Measurements from ENCODE around the gene HEBP2.

HEBP2 gene

DNA sequence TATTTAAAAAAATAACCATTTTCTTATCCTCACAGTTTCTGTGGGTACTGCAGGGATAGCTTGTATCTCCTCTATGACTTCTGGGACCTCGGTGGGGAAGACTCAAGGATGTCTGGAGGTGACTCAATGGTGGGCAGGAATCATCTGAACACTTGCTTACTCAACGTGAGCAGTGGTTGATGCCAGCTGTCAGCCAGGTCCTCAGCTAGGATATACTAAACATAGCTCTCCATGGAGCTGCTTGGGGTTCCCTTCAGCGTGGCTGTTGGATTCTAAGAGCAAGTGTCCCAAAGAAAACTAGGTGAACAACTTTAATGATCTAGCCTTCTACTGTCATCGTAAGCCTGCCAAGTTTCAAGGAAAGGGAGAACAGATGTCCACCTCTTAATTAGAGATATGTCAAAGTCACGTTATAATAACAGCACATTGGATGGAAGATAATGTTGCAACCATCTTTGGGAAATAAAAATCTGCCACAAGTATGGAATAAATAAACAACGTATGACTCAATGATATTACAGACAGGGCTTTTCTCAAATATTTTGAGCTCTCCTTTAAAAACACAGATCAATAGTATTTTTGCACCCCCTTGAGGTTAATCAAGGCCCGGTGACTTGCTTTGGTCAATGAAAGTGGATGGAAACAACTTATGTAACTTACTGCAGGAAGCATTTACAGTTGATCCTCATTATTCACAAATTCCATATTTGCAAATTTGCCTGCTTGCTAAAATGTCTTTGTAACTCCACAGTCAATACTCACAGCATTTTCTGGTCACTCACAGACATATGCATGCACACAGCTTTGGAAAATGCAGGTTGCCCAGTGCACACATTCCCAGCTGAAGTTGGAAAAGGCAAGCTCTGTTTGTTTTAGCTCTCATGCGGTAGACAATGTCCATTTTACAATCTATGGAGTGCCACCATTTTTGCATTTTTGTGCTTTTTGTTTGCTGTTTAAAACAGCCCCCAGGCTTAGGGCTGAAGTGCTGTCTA lies 6.6 kb upstream of the HEBP2 start:
- no peak for DNase-seq

- no peak for DNase-seq
Measured at GRCh38 chr6:138400326-138400725, 3.7 kb upstream of the HEBP2 start.

DNA sequence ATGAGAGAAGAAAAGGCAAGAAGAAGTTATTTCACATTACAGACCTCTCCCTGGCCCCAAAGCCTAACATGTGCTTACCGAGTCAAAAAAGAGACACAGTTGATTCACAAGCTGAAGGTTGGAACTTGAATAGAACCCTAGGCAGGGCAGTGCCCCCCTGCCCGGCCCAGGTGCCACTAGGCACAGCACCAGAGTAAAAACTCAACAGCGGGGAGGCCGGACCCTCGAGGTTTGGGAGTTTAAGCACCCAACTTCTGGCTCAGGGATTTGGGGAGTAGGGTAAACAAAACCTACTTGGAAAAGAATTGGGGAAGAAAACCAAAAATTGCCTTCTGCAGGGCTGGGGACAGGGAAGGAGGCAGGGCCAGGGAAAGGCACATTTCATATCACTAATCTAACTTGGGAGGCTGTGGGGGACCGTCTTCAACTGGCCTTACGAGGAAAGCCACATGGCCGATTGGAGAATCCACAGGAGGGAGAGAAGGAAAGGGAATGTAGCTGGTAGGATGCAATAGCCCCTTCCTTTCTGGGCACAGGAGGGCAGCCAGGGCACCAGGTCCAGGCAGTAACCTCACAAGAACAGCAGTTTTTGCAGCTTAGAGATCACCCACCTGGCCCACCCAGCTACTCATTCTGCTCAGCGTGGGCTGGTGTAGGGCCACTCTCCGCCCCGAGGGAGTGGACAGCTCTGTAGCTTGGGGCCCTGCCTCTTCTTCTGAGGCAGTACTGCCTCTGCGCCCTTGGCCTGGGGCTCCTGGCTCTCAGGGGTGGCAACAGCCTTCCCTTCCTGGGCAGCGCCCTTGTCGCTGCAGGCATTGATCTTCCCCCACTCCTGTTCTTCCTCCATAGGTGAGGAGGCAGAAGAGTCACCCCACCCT lies 1.8 kb upstream of the HEBP2 start:
- no peak for DNase-seq

DNA sequence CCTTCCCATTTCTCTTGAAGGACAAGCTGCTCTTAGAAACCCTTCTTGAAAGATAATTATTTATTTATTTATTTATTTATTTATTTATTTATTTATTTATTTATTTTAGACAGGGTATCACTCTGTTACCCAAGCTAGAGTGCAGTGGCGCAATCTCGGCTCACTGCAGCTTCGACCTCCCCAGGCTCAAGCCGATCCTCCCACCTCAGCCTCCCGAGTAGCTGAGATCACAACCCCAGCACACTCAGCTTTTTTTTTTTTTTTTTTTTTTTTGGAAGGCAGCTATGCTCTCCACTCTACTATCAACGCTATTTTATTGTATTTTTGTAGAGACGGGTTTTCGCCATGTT lies 1.2 kb upstream of the HEBP2 start:
- DNase-seq = no peak

DNA sequence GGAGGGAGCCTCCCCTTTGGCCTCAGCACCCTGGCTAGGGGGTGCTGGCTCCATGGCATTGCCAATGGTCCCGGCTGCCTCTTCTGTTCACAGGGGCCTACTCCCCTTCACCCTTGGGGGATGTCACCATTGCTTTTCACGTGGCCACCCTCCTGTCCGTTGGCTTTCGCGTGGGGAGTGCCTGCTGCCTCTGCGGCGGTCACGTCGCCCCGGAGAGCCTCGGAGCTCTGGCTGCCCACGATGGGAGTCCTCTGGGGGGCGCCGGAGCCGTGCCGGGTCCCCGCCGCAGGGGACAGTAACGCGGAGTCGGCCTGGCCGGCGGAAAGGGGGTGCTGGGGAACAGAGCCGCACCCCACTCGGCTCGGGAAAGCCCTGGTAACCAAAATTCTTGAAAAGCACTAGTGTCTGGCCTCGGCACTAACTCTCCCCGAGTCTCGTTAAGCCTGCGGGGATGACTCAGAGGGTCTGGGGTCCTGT lies 661 bp upstream of the HEBP2 start:
- DNase-seq = peak; percentile 30

DNA sequence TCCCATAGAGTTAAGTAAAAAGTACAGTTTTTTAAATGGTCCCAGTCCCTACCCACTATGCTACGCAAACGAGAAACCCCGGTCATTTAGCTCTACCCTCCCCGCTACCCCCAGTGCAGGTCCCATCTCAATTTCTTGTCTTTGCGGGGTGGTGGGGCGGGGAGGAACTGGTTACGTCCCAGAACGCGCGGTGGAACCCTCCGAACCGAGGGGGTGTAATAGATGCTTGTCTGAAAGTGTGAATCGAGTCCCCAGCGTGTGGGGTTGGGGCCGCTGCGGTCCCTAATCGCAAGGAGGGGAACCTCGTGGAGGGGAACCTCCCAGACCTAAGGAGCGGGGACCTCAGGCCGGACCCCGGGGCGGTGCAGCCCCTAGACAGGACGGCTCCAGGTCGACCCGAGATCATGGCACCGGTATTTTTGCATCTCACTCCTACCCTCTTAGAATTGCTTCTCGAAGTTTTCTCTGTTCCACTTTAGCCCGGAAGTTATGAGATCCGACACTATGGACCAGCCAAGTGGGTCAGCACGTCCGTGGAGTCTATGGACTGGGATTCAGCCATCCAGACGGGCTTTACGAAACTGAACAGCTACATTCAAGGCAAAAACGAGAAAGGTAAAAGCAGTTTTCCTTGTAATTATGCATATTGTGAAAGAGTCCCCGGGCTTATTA lies 779 bp downstream of the HEBP2 start:
- peak; percentile 23 for DNase-seq

- DNase-seq = no peak
Measured at GRCh38 chr6:138405816-138406413, 1.9 kb downstream of the HEBP2 start.

DNA sequence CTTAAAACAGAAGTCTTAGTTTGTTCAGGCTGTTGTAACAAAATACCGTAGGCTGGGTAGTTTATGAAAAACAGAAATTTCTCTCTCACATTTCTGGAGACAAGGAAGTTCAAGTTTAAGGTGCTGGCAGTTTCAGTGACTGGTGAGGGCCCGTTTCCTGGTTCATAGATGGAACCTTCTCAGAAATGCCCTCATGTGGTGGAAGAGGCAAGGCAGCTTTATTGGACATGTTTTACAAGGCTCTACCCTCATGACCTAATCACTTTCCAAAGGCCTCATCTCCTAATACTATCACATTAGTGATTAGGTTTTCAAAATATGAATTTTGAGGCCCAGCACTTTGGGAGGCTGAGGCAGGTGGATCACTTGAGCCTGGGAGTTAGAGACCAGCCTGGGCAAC lies 2.4 kb downstream of the HEBP2 start:
- DNase-seq = peak; percentile 36

DNA sequence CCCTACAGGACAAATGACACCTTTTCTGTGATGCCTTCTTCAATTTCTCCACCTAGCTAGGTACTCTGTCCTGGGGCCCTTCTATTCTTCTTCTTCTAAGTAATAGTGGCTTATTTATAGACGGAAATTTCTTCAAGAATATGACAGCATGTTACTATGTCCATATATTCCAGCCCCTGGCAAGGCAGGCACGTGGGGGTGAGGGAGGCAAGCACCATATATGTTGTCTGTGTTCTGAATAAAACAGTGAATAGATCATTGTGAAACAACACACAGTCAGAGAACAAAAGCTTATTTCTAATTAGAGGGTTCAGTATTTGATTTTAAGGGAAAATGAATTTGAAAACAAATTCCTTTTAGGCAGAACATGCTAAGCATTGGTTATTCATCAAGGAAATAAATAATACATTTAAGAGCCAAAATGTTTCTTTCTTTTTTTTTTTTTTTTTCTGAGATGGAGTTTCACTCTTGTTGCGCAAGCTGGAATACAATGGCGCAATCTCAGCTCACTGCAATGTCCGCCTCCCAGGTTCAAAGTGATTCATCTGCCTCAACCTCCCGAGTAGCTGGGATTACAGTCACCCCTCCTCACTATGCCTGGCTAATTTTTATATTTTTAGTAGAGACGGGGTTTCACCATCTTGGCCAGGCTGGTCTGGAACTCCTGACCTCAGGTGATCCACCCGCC lies 6.2 kb downstream of the HEBP2 start:
- DNase-seq = no peak

DNA sequence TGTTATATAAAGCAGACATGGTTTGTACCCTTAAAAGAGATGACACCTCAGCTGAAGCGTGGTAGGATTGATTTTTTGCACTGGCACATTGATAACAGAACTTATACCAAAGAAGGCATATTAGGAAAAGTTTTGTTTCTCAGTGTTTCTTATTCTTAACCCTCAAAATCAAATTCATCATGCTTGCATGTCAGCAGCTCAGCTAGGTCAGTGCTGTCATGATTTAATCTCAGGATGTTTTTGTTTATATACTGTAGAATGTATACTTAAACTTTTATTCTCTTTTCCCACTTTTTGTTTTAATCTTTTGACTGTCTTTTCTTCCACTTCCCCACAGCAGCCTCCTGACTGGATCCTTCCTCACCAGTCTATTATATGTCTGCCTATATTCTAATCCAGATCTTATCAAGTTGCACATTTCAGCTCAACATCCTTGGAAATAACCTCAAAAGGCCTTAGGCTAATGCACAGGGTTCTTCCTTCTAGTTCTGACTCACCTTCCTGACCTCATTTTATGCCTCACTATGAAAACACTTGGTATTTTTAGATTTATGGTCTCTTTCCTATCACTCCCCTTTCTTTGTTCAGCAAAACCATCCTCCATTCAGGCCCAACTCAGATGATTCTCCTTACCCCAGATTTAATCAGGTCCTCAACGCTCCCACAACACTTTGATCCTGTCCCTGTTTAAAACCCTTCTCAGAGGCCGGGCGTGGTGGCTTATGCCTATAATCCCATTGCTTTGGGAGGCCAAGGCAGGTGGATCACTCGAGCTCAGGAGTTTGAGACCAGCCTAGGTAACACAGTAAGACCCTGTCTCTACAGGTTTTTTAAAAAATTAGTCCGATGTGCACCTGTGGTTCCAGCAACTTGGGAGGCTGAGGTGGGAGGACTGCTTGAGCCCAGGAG lies 7.2 kb downstream of the HEBP2 start:
- no peak for DNase-seq

- DNase-seq = no peak
Measured at GRCh38 chr6:138415125-138415524, 11.1 kb downstream of the HEBP2 start.

DNA sequence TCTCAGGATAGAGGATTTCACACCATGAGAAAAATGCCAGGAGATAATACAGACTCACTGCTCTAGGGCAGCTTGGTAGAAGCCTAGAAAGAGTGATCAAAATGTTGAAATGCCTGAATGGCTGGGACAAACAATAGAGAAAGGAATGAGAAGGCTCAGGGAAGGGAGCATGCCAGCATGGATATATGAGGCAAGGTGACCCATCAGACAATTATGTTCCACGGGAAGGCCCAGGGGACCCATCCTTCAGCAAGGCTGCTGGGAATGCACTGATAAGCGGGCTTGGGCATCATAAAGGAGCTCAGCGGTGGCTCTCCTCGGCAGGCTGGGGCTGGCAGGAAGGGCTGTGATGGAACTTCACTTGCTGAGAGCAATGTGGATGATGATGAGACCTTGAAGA lies 12.2 kb downstream of the HEBP2 start:
- no peak for DNase-seq

- no peak for DNase-seq
Measured at GRCh38 chr6:138417493-138418117, 13.6 kb downstream of the HEBP2 start.

- DNase-seq = no peak
Measured at GRCh38 chr6:138418118-138418742, 14.2 kb downstream of the HEBP2 start.

- DNase-seq = no peak
Measured at GRCh38 chr6:138419766-138420165, 15.7 kb downstream of the HEBP2 start.

DNA sequence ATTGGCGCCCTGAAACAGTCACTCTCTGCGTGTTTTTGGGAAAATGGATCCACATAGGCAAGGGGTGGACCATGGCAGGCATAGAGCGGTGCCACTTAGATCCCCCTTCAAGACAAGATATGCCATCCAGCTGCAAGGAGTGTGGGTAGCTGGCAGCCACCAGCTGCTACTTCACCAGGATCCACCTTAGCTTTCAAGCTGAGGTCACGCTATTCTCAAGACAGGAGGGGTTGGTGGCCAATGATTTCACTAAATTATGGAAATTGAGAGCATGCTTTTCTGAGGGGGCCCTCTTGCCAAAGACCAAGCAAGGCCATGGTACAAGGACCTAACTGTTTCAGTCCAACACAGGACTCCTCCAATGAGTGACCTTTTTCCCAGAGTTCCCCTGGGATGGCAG lies 16.3 kb downstream of the HEBP2 start:
- DNase-seq = no peak

DNA sequence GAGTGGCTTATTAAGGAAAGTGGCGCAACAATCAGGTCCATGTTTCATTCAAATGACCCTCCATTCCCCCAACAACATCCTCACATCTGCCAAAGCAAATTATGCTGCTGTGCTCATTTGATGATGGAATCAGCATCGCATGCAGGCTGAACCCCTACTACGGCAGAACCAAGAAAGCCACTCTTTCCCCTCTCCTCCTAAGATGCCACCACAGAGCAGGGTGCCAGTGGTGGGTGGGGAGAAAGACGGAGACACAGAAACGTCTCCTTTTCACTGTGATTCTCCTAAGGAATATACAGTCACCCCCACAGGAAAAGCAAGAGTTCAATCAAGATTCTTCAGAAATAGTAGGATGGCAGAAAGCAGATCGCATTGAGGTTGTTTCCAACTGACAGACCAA lies 17.1 kb downstream of the HEBP2 start:
- no peak for DNase-seq

- no peak for DNase-seq
Measured at GRCh38 chr6:138421608-138422007, 17.6 kb downstream of the HEBP2 start.

- DNase-seq = no peak
Measured at GRCh38 chr6:138422861-138423260, 18.8 kb downstream of the HEBP2 start.
